Activated naive CD8-positive, alpha-beta T cell treated with anti-CD3 and anti-CD28 coated beads, Interleukin-2, amount 10 ng/mL, durations not matched to agents 7 days and 5 days (primary cell): ENCODE data around the gene RNLS. TPM values are rescaled to one million over a fixed set of nuclear protein-coding genes. Genes with fewer than 3 reads are reported as not detected.
A peak's percentile ranks its signal among the peaks of the same experiment; 100 is the strongest.

Experiments
- ATAC-seq: fragments of 150-1000 bp; cut with Tn5 transposase; one replicate; pipeline ENCODE4 v1.10.0; 2021; ENCODE audit warnings: low read depth, moderate library complexity
- POLR2A ChIA-PET: fragments of 350-600 bp; sonication (Branson Sonifier 250); formaldehyde crosslinking; loops from one replicate; lab custom pipeline; 2021; ENCODE audit warnings: antibody characterized with exemption; lab: Charles Lee
- DNase-seq: peaks from one replicate; pipeline ENCODE4 v3.0.0; 2021
- H3K27ac Mint-ChIP-seq: one replicate; pipeline ENCODE4 v1.8.0; 2022; ENCODE audit warnings: mild to moderate bottlenecking, mixed read lengths
- H3K27me3 Mint-ChIP-seq: one replicate; pipeline ENCODE4 v1.8.0; 2022; ENCODE audit warnings: mild to moderate bottlenecking, moderate library complexity, mixed read lengths
- H3K36me3 Mint-ChIP-seq: one replicate; pipeline ENCODE4 v1.8.0; 2021; ENCODE audit warnings: mild to moderate bottlenecking, mixed read lengths
- H3K4me1 Mint-ChIP-seq: one replicate; pipeline ENCODE4 v1.8.0; 2021; ENCODE audit warnings: mixed read lengths
- H3K4me3 Mint-ChIP-seq: one replicate; pipeline ENCODE4 v1.8.0; 2022; ENCODE audit warnings: mild to moderate bottlenecking, moderate library complexity, mixed read lengths
- H3K9me3 Mint-ChIP-seq: one replicate; pipeline ENCODE4 v1.8.0; 2021; ENCODE audit warnings: mixed read lengths
- total RNA-seq, 2 experiments: library from RNA; stranded (reverse); gene quantifications; one replicate each; pipeline ENCODE4 v1.2.3, GENCODE V29; 2021

The RNLS gene
- 1 to 10 TPM; 3.5 to 5.2 TPM for total RNA-seq

GRCh38 chr10:88582806-88583583 is at the start of gene RNLS:
Gene RNLS (minus strand): TSS chr10:88583318.
- Mint-ChIP-seq H3K27ac (peak within 1 kb of the TSS; percentile 88), H3K36me3 (peaks cover 3% of the 10 kb centered on the region), H3K9me3 (peaks cover 1% of the 10 kb centered on the region), H3K27me3 (peaks cover 3% of the 10 kb centered on the region), H3K4me1 (peaks cover 8% of the 10 kb centered on the region), H3K4me3 (peak within 1 kb of the TSS; percentile 90)
- DNase-seq = peak; percentile 77
- ATAC-seq = peak; percentile 88
- POLR2A ChIA-PET = interaction anchor here (0.7 to 1.3 kb wide), 4 partner anchors 16 to 765 kb away, joined by 3 to 4 read pairs (median 3); partner anchors contain the start of gene ATAD1

GRCh38 chr10:88624840-88625239 is 41.7 kb upstream of the RNLS start:
- DNase-seq (no peak), ATAC-seq (no peak)
- no peaks in the 10 kb centered on the region for H3K36me3 Mint-ChIP-seq
- POLR2A ChIA-PET = no interaction called here
- no peak overlapping the region for H3K4me3 Mint-ChIP-seq
- H3K27me3 Mint-ChIP-seq = peaks cover 4% of the 10 kb centered on the region
- no peak overlapping the region for H3K27ac Mint-ChIP-seq
- H3K9me3 Mint-ChIP-seq = peaks cover 7% of the 10 kb centered on the region
- H3K4me1 Mint-ChIP-seq = no peaks in the 10 kb centered on the region

- H3K4me1 Mint-ChIP-seq = no peaks in the 10 kb centered on the region
- ATAC-seq = no peak
- H3K36me3 Mint-ChIP-seq = no peaks in the 10 kb centered on the region
- DNase-seq = no peak
- POLR2A ChIA-PET = no interaction called here
- H3K4me3 Mint-ChIP-seq = no peak overlapping the region
- no peak overlapping the region for H3K27ac Mint-ChIP-seq
- H3K9me3 Mint-ChIP-seq = peaks cover 5% of the 10 kb centered on the region
- H3K27me3 Mint-ChIP-seq = peaks cover 8% of the 10 kb centered on the region
Observed at GRCh38 chr10:88623835-88624234, 40.7 kb upstream of the RNLS start.

GRCh38 chr10:88620441-88620840 is 37.3 kb upstream of the RNLS start:
- no peaks in the 10 kb centered on the region for H3K36me3 Mint-ChIP-seq
- POLR2A ChIA-PET = no interaction called here

GRCh38 chr10:88618496-88618895 is 35.4 kb upstream of the RNLS start:
- H3K9me3 Mint-ChIP-seq = peaks cover 1% of the 10 kb centered on the region
- ATAC-seq (no peak), DNase-seq (no peak)
- H3K4me3 Mint-ChIP-seq = no peak overlapping the region
- no peaks in the 10 kb centered on the region for H3K4me1 Mint-ChIP-seq
- peaks cover 7% of the 10 kb centered on the region for H3K27me3 Mint-ChIP-seq
- peaks cover under 1% of the 10 kb centered on the region for H3K36me3 Mint-ChIP-seq
- POLR2A ChIA-PET = no interaction called here
- H3K27ac Mint-ChIP-seq = no peak overlapping the region

More at GRCh38 chr10:88620441-88620840, 37.3 kb upstream of the RNLS start:
- ATAC-seq = no peak
- Mint-ChIP-seq H3K9me3 (peaks cover 1% of the 10 kb centered on the region), H3K27ac (no peak overlapping the region), H3K27me3 (peaks cover 7% of the 10 kb centered on the region), H3K4me1 (no peaks in the 10 kb centered on the region), H3K4me3 (no peak overlapping the region)
- DNase-seq = no peak

- Mint-ChIP-seq H3K4me1 (no peaks in the 10 kb centered on the region), H3K27ac (no peak overlapping the region), H3K9me3 (peaks cover 1% of the 10 kb centered on the region), H3K4me3 (no peak overlapping the region), H3K36me3 (peaks cover 1% of the 10 kb centered on the region), H3K27me3 (peaks cover 7% of the 10 kb centered on the region)
- no peak for ATAC-seq
- POLR2A ChIA-PET = no interaction called here
- DNase-seq = no peak
Observed at GRCh38 chr10:88617772-88618300, 34.7 kb upstream of the RNLS start.

GRCh38 chr10:88616250-88616977 is 33.3 kb upstream of the RNLS start:
- DNase-seq (no peak), ATAC-seq (no peak)
- Mint-ChIP-seq H3K27ac (no peak overlapping the region), H3K4me3 (no peak overlapping the region), H3K36me3 (peaks cover 1% of the 10 kb centered on the region), H3K4me1 (no peaks in the 10 kb centered on the region), H3K9me3 (peaks cover 1% of the 10 kb centered on the region), H3K27me3 (peaks cover 8% of the 10 kb centered on the region)
- POLR2A ChIA-PET = no interaction called here

GRCh38 chr10:88608780-88609179 is 25.7 kb upstream of the RNLS start:
- DNase-seq (no peak), ATAC-seq (no peak)
- H3K4me1 Mint-ChIP-seq = no peaks in the 10 kb centered on the region
- peaks cover 1% of the 10 kb centered on the region for H3K36me3 Mint-ChIP-seq
- POLR2A ChIA-PET = no interaction called here
- no peak overlapping the region for H3K4me3 Mint-ChIP-seq
- no peaks in the 10 kb centered on the region for H3K9me3 Mint-ChIP-seq
- H3K27ac Mint-ChIP-seq = no peak overlapping the region
- H3K27me3 Mint-ChIP-seq = peaks cover 10% of the 10 kb centered on the region

- DNase-seq (no peak), ATAC-seq (no peak)
- no peaks in the 10 kb centered on the region for H3K36me3 Mint-ChIP-seq
- H3K27ac Mint-ChIP-seq = no peak overlapping the region
- H3K27me3 Mint-ChIP-seq = peaks cover 10% of the 10 kb centered on the region
- POLR2A ChIA-PET = no interaction called here
- H3K4me1 Mint-ChIP-seq = no peaks in the 10 kb centered on the region
- H3K9me3 Mint-ChIP-seq = no peaks in the 10 kb centered on the region
- no peak overlapping the region for H3K4me3 Mint-ChIP-seq
Observed at GRCh38 chr10:88608052-88608732, 25.1 kb upstream of the RNLS start.

- Mint-ChIP-seq H3K4me1 (peaks cover 7% of the 10 kb centered on the region), H3K4me3 (no peak overlapping the region), H3K36me3 (no peaks in the 10 kb centered on the region)
Observed at GRCh38 chr10:88598055-88598454, 14.9 kb upstream of the RNLS start.

GRCh38 chr10:88594482-88594881 is 11.4 kb upstream of the RNLS start:
- peaks cover 3% of the 10 kb centered on the region for H3K27me3 Mint-ChIP-seq
- POLR2A ChIA-PET = no interaction called here
- DNase-seq (no peak), ATAC-seq (no peak)
- H3K4me1 Mint-ChIP-seq = peaks cover 7% of the 10 kb centered on the region
- H3K27ac Mint-ChIP-seq = no peak overlapping the region
- no peaks in the 10 kb centered on the region for H3K9me3 Mint-ChIP-seq
- no peak overlapping the region for H3K4me3 Mint-ChIP-seq
- no peaks in the 10 kb centered on the region for H3K36me3 Mint-ChIP-seq

More at GRCh38 chr10:88598055-88598454, 14.9 kb upstream of the RNLS start:
- no peak for ATAC-seq
- POLR2A ChIA-PET = no interaction called here
- Mint-ChIP-seq H3K27ac (no peak overlapping the region), H3K9me3 (no peaks in the 10 kb centered on the region), H3K27me3 (no peaks in the 10 kb centered on the region)
- DNase-seq = no peak

GRCh38 chr10:88592906-88593305 is 9.8 kb upstream of the RNLS start:
- ATAC-seq (no peak), DNase-seq (no peak)
- H3K9me3 Mint-ChIP-seq = no peaks in the 10 kb centered on the region
- no peak overlapping the region for H3K4me3 Mint-ChIP-seq
- H3K27me3 Mint-ChIP-seq = peaks cover 5% of the 10 kb centered on the region
- H3K4me1 Mint-ChIP-seq = peaks cover 1% of the 10 kb centered on the region
- H3K36me3 Mint-ChIP-seq = no peaks in the 10 kb centered on the region
- POLR2A ChIA-PET = no interaction called here
- no peak overlapping the region for H3K27ac Mint-ChIP-seq

- Mint-ChIP-seq H3K27ac (no peak overlapping the region), H3K27me3 (peaks cover 5% of the 10 kb centered on the region), H3K9me3 (no peaks in the 10 kb centered on the region), H3K4me3 (no peak overlapping the region), H3K4me1 (no peaks in the 10 kb centered on the region), H3K36me3 (no peaks in the 10 kb centered on the region)
- POLR2A ChIA-PET = no interaction called here
- DNase-seq (no peak), ATAC-seq (no peak)
Observed at GRCh38 chr10:88592381-88592780, 9.3 kb upstream of the RNLS start.
